Stimulated activated CD8-positive, alpha-beta memory T cell treated with anti-CD3 and anti-CD28 coated beads, Interleukin-4, amount 100 ng/mL, for 48 hours (primary cell): ENCODE data around the gene TRIM5.
"Not testable (repeated sequence)": the region's sequence is repeated elsewhere in the genome, so short reads cannot be mapped to it uniquely, and the experiment has no call there.

Experiments
- DNase-seq: peaks from one replicate; pipeline ENCODE4 v3.0.0-alpha.2; 2020

TRIM5 gene

DNA sequence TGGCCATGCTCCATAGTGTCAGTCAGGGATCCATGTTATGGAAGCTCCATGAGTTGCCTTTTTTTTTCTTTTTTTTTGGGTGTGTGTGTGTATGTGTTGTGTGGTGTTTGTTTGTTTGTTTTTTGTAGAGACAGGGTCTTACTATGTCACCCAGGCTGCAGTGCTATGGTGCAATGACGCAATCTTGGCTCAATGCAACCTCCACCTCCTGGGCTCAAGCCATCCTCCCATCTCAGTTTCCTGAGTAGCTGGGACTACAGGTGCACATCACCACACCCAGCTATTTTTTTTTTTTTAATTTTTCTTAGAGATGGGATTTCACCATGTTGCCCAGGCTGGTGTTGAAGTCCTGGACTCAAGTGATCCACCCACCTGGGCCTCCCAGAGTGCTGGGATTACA, 3.6 kb upstream of the TRIM5 start:
- no peak for DNase-seq

DNA sequence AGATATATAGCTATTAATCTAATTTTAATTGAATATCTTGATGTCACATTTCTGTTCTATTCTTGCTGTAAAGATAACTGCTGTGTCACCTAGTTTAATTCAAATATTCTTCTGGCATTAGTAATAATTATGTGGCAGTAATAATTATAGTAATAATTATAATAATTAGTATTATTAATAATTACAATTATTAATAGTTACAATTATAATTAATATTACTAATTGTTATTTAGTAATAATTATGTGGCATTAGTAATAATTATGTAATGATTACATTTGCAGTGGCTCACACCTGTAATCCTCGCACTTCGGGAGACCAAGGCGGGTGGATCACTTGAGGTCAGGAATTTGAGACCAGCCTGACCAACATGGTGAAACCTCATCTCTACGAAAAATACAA, 1.6 kb upstream of the TRIM5 start:
- no peak for DNase-seq

DNA sequence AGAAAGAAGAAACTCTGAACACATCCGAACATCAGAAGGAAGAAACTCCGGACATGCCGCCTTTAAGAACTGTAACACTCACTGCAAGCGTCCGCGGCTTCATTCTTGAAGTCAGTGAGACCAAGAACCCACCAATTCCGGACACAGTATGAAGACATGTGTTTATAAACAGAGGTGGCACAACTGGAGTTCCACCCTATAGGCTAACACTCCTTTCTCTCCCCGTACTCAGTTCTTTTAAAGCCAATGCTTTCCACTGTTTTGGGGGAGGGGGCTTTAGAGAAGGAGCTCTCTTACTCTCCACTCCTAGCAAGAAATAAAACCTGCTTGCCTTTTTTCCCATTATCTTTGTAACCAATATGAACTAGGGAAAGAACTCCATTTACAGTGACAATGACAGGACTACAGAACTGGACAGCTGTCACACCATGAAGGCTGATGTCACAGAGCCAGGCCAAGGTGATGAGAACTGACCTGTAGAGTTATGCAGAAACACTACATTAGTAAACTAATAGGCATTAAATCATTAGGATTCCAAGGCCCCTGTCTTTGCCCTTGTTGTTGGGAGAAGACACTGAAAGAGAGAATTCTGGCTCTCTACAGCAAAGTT, 733 bp downstream of the TRIM5 start:
- no peak for DNase-seq

- DNase-seq, result peak; percentile 51
These were observed 1.3 kb downstream of the TRIM5 start for GRCh38 chr11:5683620-5684019.

DNA sequence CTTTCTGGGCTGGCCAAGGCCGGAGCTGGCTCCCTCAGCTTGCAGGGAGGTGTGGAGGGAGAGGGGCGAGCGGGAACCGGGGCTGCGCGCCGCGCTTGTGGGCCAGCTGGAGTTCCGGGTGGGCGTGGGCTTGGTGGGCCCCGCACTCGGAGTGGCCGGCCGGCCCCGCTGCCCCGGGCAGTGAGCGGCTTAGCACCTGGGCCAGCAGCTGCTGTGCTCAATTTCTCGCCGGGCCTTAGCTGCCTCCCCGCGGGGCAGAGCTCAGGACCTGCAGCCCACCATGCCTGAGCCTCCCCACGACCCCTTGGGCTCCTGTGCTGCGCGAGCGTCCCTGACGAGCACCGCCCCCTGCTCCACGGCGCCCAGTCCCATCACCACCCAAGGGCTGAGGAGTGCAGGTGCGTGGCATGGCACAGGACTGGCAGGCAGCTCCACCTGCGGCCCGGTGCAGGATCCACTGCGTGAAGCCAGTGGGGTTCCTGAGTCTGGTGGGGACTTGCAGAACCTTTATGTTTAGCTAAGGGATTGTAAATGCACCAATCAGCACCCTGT, 1.9 kb downstream of the TRIM5 start:
- not testable (repeated sequence) for DNase-seq

- no peak for DNase-seq
These were observed 5.1 kb downstream of the TRIM5 start for GRCh38 chr11:5679811-5680210.

- DNase-seq, result no peak
These were observed 10.5 kb downstream of the TRIM5 start for GRCh38 chr11:5674391-5674790.

DNA sequence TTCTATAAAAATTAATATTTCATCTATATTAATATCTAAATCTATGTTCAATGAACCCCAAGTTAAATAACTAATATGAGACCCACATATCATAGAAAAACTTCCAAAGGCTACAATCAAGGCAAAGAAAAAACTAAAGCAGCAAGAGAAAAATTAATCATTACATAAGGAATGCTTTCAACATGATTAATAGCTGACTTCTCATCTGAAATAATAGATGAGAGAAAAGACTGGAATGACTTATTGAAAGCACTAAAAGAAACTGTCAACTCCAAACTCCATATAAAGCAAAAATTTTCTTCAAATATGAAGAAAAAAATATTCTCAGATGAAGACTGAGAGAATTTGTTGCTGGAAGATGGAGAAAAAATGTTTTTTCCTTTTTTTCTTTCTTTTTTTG, 13.0 kb downstream of the TRIM5 start:
- no peak for DNase-seq

- no peak for DNase-seq
These were observed 18.5 kb downstream of the TRIM5 start for GRCh38 chr11:5666402-5666793.

DNA sequence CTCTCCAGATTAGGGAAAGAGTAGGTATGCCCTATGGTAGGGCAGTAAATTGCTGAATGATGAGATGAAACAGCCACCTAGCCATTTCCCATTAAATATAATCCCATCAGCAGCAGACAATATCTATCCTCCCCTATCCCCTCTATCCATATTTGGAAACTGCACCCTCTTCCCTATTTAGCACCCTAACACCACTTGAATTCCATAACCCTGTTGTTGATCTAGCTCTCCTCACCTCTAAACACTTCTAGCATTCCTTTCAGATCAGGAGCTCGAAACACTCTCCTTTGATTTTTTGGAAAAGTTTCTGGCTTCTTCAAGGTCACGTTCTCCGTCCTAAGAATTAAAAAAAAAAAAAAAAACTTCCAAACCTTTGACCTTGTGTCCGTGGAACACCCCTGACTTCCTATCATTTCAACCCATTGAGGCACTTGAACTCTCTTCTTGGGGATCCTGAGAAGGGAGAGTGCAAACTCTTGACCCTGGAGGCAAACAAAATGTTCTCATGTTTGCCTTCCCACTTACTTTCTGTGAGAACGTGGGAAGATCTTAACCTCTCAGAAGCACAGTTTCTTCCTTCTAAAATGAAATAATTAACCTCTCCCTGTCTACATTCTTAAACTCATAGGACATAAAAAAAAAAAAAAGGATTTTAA, 19.0 kb downstream of the TRIM5 start:
- no peak for DNase-seq

DNA sequence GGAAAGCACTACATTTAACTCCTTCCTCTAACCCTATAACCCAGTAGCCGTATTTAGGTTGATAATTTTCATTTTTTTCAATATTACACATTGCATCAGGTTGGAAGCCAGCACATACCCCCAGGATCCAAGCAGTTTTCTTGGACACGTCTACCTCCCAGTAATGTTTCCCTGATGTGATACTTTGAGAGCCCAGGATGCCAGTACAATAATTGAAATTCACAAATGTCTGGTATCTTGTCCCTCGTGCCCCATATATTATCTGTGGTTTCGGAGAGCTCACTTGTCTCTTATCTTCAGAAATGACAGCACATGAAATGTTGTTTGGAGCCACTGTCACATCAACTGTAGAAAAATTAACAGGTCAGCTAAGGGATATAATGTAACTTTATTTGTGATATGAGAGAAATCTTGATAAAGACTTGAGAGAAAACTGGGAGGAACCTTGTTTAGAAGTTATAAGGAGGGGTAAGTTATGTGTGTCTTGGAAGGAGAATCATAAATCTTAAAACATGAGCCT, 19.8 kb downstream of the TRIM5 start:
- DNase-seq, result no peak

DNA sequence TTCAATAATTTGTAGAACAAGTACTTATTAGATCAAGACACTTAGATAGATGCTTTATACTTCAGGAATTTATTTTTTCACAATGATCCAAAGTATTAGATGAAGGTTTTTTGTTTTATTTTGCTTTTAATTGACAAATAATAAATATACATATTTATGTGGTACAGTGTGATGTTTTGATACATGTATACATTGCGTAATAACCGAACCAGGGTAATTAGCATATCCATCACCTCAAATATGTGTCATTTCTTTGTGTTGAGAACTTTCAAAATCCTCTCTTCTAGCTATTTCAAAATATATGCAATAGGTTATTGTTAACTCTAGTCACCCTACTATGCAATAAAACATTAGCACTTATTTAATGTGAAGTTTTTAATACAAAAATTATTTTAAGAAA, 21.4 kb downstream of the TRIM5 start:
- DNase-seq, result no peak

DNA sequence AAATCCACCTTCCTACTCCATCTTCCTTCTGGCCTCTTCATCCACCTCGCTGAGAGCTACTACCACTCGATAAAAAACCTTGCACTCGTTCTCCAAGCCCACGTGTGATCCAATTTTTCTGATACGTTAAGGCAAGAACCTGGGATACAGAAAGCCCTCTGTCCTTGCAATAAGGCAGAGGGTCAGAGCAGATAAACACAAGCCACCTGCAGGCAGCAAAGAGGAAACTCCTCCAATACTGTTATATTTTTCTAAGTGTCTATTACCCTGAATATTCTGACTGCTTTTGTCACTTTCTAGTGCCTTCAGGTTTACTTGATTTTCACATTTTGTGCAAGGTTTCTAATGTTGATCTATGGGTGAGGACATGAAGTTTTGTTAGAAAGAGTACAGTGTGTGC, 26.6 kb downstream of the TRIM5 start:
- DNase-seq, result no peak

DNA sequence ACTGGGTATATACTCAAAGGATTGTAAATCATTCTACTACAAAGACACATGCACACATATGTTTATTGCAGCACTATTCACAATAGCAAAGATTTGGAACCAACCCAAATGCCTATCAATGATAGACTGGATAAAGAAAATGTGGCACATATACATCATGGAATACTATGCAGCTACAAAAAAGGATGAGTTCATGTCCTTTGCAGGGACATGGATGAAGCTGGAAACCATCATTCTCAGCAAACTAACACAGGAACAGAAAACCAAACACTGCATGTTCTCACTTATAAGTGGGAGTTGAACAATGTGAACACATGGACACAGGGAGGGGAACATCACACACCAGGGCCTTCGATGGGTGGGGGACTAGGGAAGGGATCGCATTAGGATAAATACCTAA, 27.9 kb downstream of the TRIM5 start:
- DNase-seq, result not testable (repeated sequence)

- no peak for DNase-seq
These were observed 29.4 kb downstream of the TRIM5 start for GRCh38 chr11:5655474-5655873.

DNA sequence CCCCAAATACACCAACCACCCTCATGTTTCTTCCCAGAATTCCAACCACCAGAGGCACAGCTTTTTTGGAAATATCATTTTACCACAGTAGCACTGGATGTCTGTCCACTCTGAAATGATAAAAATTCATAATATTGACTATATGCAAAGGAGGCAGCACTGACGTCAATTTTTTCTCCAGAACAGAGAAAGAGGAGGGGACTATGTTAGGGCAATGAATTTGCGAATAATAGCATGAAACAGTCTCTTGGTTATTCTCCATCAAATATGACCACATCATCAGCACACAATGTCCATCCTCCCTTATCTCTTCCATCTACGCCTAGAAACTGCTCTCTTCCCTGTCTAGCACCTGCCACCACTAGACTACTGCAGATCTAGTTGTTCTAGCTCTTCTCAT, 38.7 kb downstream of the TRIM5 start:
- DNase-seq, result no peak

DNA sequence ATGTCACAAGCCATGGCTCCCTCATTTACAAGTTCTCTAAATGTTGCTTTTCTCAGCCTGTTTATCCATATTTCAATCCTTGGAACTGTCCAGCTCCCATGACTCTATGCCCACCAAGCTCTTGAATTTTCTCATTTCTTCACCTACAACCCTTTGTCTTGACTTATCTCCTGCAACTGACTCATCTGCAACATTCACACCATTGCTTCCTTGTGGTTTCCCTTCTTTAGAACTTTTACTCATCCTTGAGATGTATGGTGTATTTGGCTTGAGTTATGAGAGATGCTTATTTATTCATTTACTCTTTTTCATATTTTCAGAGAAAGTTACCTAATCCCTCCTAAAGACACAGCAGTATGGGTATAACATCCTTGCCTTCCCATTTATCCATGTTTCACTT, 41.3 kb downstream of the TRIM5 start:
- no peak for DNase-seq

DNA sequence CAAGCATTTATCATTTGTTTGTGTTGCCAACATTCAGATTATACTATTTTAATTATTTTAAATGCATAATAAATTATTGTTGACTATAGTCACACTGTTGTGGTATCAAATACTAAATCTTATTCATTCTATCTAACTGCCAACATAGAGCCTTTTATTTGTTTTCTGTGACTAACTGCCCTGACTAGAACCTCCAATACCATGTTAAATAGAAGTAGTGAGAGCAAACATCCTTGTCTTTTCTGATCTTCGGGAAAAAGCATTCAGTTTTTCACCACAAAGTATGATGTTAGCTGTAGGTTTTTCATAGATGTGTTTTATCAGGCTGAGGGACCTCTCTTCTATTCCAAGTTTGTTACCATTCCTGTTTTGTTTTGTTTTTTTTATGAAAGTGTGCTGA, 44.9 kb downstream of the TRIM5 start:
- no peak for DNase-seq

DNA sequence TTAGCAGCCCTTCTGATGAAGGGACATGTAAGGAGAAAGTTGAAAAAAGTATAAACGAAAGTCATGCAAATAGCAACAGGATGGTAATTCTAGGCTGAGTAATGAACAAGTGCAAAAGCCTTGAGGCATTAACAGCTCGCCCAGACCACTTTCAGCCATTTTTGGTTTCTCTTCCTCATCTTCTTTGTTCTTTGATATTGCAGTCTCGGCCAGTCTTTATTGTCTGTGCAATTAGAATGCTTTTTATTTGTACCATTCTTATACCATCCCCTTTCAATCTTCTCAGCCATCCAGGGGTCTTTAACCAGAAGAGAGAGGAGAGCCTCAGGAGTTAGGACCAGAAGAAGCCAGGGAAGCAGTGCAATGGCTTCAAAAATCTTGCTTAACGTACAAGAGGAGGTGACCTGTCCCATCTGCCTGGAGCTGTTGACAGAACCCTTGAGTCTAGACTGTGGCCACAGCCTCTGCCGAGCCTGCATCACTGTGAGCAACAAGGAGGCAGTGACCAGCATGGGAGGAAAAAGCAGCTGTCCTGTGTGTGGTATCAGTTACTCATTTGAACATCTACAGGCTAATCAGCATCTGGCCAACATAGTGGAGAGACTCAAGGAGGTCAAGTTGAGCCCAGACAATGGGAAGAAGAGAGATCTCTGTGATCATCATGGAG, 52.8 kb downstream of the TRIM5 start:
- no peak for DNase-seq

DNA sequence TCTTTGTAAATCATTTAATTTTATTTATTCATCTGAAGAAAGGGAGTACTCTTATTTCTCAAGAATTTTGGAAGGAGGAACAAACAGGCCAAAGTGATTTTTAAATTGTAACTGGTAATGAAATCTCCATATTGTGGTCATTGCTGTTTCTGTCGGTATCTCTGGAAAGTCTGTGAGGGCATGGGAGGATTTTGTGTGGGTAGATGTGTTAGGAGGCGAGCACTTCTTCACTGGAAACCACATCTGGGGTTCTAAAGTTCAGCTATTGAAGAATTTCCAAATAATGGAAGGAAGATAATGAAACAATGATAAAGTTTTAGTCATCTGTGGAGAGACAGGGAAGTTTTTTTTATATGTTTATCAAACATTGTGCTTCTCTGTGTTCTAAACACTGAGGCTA, 53.5 kb downstream of the TRIM5 start:
- DNase-seq, result no peak

DNA sequence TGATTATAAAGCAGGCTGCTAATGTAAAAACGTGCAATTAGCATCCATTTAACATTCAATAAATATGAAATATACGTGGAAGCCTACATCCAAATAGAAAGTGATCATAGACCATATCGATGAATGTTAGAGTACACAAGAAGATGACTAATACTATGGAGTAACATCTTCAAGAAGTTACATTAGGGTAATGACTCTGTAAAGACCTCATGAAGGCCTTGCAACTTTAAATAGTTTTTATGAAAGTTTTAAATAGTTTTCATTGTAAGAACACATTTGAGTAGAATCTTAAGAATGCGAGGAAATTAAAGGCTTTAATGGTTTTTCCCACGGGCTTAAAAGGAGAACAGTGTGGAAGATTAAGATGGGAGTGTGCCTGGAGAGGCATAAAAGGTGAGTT, 58.7 kb downstream of the TRIM5 start:
- DNase-seq, result no peak

- DNase-seq, result no peak
These were observed 59.6 kb downstream of the TRIM5 start for GRCh38 chr11:5625281-5625680.

DNA sequence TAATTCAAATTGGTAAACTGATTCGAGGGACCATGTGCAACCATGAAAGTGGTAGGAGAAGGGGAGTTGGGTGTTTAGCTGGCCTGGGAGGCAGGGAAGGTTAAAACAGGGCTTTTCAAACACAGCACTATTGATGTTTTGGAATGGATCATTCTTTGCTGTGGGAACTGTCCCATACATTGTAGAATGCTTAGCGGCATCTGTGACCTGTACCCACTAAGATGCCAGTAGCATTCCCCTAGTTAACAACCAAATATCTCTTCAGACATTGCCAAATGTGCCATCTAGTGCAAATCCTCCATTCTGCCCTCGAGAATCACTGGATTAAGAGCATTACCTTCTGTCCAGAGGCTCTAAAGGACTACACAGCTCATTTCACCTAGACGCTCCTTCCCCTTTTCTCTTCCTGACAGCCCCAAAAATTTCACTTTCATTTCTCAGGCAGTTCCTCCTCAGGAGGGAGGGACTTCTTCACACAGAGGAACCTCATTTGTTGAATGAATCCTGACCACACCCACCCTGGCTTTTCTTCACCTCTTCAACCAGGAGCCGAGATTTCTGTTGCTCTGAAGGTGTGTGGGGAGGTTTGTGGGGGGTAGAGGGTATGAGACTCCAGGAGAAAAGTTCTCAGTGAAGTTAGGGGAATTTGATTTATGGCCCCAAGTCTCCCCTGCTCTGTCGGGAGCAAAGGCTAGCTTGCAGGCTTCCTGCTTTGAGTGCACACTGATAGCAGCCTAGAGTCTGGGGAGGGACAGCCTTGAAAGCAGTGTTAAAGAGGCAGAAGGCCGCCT, 60.2 kb downstream of the TRIM5 start, which contains the start of gene TRIM34:
Gene TRIM34 (plus strand): TSS at position 513 of the 791 bp plus-strand sequence. CDS start 7,331 bp downstream, outside the sequence.
- DNase-seq, result peak; percentile 67
